ENCODE measurements around the gene IER5. TPM values are rescaled to one million over a fixed set of nuclear protein-coding genes. Genes with fewer than 3 reads are reported as not detected.

Gene IER5
- total and polyA plus RNA-seq, 9 of the 15 experiments (the other 6 are each of a cell fraction or from before 2014, with no cell fraction given) = 2.4 to 32.1 (median 12.0) TPM

GRCh38 chr1:181100015-181100905 lies 11.8 kb downstream of the IER5 start (continued):
- TF ChIP-seq VEZF1 (CRISPR knock-in tag; IDR thresholded peaks at IDR 0.05) (peak; percentile 68), STAT6 (CRISPR knock-in tag; IDR thresholded peaks at IDR 0.05) (no peak), ZKSCAN1 (IDR thresholded peaks at IDR 0.05; ENCODE audit: low read depth, low read length) (no peak), RFX1 (IDR thresholded peaks at IDR 0.05) (no peak), ZNF277 (CRISPR knock-in tag; IDR thresholded peaks at IDR 0.05; ENCODE audit: borderline replicate concordance) (no peak), LARP7 (IDR thresholded peaks at IDR 0.05) (peak; percentile 57; the same call in 1 of the 2 replicates), SMARCC2 (IDR thresholded peaks at IDR 0.05; ENCODE audit: low read depth) (0 out of 2 replicates have a peak, but pooled peaks have one; percentile 51), ATF3 (IDR thresholded peaks at IDR 0.05) (peak; percentile 73), ATF3 (CRISPR knock-in tag; conservative IDR thresholded peaks at IDR 0.05) (no peak), SMAD2 (IDR thresholded peaks at IDR 0.05; ENCODE audit: low read depth, low read length) (no peak), GATA2 (CRISPR knock-in tag; IDR thresholded peaks at IDR 0.05) (peak; percentile 6; the same call in 1 of the 2 replicates), MEIS2 (IDR thresholded peaks at IDR 0.05; ENCODE audit: partially characterized antibody) (peak; percentile 72), MTA2 (IDR thresholded peaks at IDR 0.05; ENCODE audit: low read depth) (peak; percentile 33; the same call in 1 of the 2 replicates), MYC (IDR thresholded peaks at IDR 0.05; ENCODE audit: low read depth, low read length) (no peak), MYC (CRISPR knock-in tag; IDR thresholded peaks at IDR 0.05; ENCODE audit: borderline replicate concordance, low read depth) (0 out of 2 replicates have a peak, but pooled peaks have one; percentile 29), EGR1 (conservative IDR thresholded peaks at IDR 0.05) (peak; percentile 8), JUND (IDR thresholded peaks at IDR 0.05; ENCODE audit: borderline replicate concordance, low read depth, low read length) (peak; percentile 64; the same call in 1 of the 2 replicates), JUND (tag; IDR thresholded peaks at IDR 0.05; ENCODE audit: borderline replicate concordance, low read depth, low read length) (peak; percentile 56; the same call in 2 of the 3 replicates), MYBL2 (IDR thresholded peaks at IDR 0.05; ENCODE audit: low read depth) (no peak), MYBL2 (CRISPR knock-in tag; IDR thresholded peaks at IDR 0.05; ENCODE audit: borderline replicate concordance) (no peak), RB1 (IDR thresholded peaks at IDR 0.05; ENCODE audit: low read depth) (0 out of 2 replicates have a peak, but pooled peaks have one; percentile 13)
